ENCODE data around the gene PDCD1LG2.
"Not testable (repeated sequence)": the region's sequence is repeated elsewhere in the genome, so short reads cannot be mapped to it uniquely, and the experiment has no call there.

- TF ChIP-seq POLR2AphosphoS5 (IDR thresholded peaks at IDR 0.05; ENCODE audit: low read depth, low read length); CTCF (IDR thresholded peaks at IDR 0.05); USF2 (IDR thresholded peaks at IDR 0.05; ENCODE audit: borderline replicate concordance, low read depth, low read length); EZH2phosphoT487 (IDR thresholded peaks at IDR 0.05; ENCODE audit: borderline replicate concordance, low read depth); NFIC (IDR thresholded peaks at IDR 0.05; ENCODE audit: borderline replicate concordance); EP300 (IDR thresholded peaks at IDR 0.05; ENCODE audit: borderline replicate concordance in 1 of 2, low read depth in 1 of 2, low read length in 1 of 2); PBX3 (IDR thresholded peaks at IDR 0.05); FOSL2 (IDR thresholded peaks at IDR 0.05; ENCODE audit: borderline replicate concordance, low read depth); GABPA (IDR thresholded peaks at IDR 0.05; ENCODE audit: low read depth); REST (IDR thresholded peaks at IDR 0.05; ENCODE audit: low read depth, low read length); FOXM1 (IDR thresholded peaks at IDR 0.05; ENCODE audit: low read depth); TAF1 (IDR thresholded peaks at IDR 0.05; ENCODE audit: borderline replicate concordance, low read depth, low read length); ZBTB33 (IDR thresholded peaks at IDR 0.05; ENCODE audit: borderline replicate concordance, low read depth): not testable (repeated sequence)
Observed at GRCh38 chr9:5464831-5465330, 45.5 kb upstream of the PDCD1LG2 start.

All from SK-N-SH (cell line).